Cerebellar cortex (tissue), 1 donor: Measurements from ENCODE around the gene OCIAD1.
"Not testable (repeated sequence)": the region's sequence is repeated elsewhere in the genome, so short reads cannot be mapped to it uniquely, and the experiment has no call there.

ENCODE experiments used
- DNase-seq: peaks from one replicate; pipeline ENCODE4 v3.0.0-alpha.2; 2015; ENCODE audit warnings: low spot score

OCIAD1 gene

GRCh38 chr4:48816971-48817370, 13.9 kb upstream of the OCIAD1 start:
- DNase-seq: no peak

DNA sequence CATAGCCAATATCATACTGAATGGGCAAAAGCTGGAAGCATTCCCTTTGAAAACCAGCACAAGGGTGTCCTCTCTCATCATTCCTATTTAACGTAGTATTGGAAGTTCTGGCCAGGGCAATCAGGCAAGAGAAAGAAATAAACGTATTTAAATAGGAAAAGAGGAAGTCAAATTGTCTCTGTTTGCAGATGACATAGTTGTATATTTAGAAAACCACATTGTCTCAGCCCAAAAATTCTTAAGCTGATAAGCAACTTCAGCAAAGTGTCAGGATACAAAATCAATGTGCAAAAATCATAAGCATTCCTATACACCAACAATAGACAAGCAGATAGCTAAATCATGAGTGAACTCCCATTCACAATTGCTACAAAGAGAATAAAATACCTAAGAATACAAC, 9.5 kb upstream of the OCIAD1 start:
- DNase-seq: not testable (repeated sequence)

DNA sequence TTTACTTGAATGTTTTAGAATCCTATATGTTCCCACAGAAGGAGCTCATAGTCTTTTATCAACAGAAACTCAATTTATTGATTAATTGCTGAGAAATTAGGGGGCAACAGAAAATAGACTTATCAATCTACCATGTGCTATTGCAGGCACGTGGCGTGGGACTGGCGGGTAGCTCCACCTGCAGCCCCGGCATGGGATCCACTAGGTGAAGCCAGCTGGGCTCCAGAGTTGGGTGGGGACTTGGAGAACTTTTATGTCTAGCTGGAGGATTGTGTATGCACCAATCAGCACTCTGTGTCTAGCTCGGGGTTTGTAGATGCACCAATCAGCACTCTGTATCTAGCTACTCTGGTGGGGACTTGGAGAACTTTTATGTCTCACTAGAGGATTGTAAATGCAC, 3.3 kb upstream of the OCIAD1 start:
- no peak for DNase-seq

GRCh38 chr4:48831532-48832030, 693 bp downstream of the OCIAD1 start:
- DNase-seq: no peak

DNA sequence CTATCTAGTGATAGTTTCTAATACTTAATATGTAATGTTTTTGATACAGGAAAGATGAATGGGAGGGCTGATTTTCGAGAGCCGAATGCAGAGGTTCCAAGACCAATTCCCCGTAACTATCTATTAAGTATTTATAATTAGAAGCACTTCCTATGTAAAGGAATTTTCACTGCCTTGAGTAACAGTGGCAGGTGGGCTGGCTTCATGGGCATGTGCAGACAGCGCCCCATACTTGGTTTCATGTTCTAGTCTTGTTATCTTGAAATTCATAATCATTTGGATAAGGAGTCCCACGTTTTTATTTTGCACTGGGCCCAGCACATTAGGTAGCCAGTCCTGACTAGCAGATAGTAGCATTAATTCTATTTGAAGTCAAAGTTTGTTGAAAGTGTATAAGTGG, 1.7 kb downstream of the OCIAD1 start:
- DNase-seq: no peak

DNA sequence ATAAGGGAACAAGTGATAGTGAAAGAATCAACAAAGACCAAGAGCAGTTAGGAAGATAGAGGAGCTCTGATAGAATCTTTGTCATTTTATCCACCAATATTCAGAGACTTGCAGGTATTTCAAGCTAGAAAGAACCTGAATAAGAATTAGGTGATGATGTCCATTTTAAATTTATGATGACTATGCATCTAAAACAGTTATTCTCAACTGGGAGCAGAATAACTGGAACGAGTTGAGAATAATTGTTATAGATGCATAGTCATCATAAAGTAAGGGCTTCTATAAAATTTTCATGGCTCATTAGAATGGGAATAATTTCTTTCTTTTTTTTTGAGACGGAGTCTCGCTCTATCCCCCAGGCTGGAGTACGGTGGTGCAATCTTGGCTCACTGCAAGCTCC, 5.8 kb downstream of the OCIAD1 start:
- DNase-seq: no peak

- DNase-seq: no peak
Observed at GRCh38 chr4:48841045-48841827, 10.3 kb downstream of the OCIAD1 start.

DNA sequence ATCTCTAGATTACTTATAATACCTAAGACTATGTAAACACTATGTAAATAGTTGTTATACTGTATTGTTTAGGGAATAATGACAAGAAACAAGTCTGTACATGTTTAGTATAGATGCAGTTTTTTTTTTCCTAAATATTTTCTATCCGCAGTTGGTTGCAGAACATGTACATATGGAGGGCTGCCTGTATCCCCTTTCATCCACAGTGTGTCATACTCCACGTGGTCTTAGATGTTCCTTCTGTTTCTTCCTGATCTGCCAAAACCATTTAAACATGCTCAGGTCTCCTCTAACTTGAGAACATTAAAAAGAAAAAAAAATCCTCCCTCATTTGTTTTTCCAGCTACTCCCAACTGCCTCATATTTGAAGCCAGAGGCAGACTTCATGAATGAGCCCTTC, 14.0 kb downstream of the OCIAD1 start:
- DNase-seq: no peak

GRCh38 chr4:48848799-48849198, 17.9 kb downstream of the OCIAD1 start:
- DNase-seq: not testable (repeated sequence)

DNA sequence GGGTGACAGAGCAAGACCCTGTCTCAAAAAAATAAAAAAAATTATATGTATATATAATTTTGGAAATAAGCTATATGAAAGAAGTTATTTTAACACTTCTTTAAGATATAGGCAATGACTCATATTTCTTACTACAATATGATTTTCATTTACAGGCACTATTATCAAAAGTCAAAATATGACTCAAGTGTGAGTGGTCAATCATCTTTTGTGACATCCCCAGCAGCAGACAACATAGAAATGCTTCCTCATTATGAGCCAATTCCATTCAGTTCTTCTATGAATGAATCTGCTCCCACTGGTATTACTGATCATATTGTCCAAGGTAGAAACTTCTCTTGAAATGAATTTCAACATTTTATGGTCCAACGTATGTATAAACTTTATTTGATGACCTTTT, 20.8 kb downstream of the OCIAD1 start:
- no peak for DNase-seq

DNA sequence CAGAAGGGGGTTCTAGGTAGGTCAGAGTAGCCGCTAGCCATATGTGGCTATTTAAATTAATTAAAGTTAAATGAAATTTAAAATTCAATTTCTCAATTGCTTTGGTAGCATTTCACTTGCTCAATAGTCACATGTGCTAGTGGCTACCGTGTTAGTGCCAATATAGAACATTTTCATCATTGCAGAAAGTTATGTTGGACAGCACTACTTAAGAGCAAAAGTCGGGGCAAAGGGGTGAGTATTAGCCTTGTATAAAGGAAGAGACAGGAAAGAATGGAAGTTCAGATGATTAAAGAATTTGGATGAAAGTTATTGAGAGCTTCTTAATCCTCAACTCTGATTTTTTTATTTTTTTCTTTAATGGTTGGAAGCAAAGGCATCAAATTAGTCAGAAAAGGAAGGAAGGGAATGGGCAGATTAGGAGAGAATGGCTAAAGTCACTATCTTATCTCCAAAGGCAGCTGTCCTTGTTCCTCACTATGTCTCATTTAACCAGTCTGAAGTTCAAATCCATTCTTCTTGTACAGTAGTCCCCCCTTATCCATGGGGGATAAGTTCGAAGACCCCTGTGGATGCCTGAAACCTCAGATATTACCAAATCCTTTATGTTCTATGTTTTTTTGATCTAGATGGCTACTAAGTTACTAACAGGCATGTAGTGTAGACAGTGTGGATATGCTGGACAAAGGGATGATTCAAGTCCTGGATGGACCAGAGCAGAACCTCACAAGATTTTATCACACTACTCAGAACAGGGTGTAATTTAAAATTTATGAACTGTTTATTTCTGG, 22.9 kb downstream of the OCIAD1 start:
- no peak for DNase-seq

GRCh38 chr4:48854395-48854683, 23.5 kb downstream of the OCIAD1 start:
- DNase-seq: no peak

- DNase-seq: no peak
Observed at GRCh38 chr4:48854982-48855381, 24.1 kb downstream of the OCIAD1 start.

DNA sequence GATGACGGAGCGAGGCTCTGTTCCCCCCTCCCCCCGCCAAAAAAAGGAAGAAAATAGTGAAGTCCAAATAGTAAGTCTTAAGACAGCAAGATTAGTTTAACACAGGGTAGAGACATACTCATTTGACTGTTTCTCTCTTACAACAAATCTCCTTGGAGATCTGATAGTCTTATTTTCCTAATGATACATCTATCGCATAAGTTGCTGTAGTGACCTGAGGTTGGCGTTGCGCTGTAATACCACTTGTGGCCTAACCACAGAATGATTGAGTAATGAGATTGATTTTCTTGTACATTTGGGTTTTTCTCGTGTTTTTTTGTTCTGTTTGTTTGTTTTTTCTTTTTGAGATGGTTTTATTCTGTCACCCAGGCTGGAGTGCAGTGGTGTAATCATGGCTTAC, 27.2 kb downstream of the OCIAD1 start:
- DNase-seq: no peak

- DNase-seq: no peak
Observed at GRCh38 chr4:48862038-48862437, 31.1 kb downstream of the OCIAD1 start.

DNA sequence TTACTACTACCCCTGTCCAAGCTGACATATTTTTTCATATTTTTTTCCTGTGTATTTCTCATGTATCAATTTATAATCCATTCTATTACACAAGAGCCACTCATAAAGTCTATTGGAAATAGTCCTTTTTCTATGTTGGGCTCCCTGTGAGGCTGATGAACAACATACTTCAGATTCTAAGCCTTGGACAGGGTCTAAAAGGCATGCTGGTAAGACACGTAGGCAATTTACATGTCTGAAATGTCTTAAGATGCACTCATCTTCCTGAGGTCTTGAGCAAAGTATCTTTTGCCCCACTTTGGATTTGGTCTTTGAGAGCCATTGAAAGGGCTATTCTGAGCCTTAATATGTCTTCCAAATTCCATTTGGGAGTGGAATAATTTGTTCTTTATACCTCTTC, 31.8 kb downstream of the OCIAD1 start:
- DNase-seq: no peak

DNA sequence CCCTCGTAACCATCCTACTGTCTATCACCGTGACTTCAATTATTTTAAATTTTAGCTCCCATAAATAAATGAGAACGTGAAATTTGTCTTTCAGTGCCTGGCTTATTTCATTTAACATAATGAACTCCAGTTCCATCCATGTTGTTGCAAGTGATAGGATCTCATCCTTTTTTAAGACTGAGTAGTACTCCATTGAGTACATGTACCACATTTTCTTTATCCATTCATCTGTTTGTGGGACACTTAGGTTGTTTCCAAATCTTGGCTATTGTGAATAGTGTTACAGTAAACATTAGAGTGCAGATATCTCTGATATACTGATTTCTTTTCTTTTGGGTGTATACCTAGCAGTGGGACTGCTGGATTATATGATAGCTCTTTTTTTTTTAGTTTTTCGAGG, 32.8 kb downstream of the OCIAD1 start:
- no peak for DNase-seq

DNA sequence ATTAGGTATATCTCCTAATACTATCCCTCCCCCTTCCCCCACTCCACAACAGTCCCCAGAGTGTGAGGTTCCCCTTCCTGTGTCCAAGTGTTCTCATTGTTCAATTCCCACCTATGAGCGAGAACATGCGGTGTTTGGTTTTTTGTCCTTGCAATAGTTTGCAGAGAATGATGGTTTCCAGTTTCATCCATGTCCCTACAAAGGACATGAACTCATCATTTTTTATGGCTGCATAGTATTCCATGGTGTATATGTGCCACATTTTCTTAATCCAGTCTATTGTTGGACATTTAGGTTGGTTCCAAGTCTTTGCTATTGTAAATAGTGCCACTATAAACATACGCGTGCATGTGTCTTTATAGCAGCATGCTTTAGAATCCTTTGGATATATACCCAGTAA, 33.8 kb downstream of the OCIAD1 start:
- DNase-seq: not testable (repeated sequence)

DNA sequence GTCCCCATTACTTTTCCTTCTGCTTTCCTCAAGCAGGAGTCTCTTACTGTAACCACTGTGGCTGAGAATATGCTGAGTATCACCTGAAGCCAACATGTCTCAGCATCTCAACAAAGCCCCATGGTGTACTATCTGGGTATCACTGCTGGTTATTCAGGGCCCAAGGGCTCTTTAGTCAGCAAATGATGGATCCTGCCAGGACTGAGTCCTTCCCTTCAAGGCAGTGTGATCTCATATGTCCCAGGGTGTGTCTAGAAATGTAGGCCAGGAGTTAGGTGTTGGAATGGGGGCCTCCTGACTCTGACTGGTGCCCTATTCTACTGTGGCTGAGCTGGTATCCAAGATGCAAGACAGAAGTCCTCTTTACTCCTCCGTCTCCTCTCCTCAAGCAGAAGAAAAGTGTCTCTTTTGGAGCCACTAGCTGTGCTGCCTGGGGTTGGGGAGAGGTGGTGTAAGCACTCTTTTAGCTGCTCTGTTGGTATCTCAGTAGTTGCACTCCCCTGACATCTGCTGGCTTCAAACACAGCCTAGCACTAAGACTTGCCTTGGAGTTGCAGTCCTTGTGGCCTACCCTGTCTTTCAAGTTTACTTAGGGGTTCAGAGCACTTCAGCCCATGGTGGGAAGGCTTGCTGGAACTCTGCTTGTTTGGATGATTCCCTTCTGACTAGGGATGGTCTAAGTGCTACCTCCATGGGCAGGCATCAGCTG, 47.1 kb downstream of the OCIAD1 start:
- no peak for DNase-seq

DNA sequence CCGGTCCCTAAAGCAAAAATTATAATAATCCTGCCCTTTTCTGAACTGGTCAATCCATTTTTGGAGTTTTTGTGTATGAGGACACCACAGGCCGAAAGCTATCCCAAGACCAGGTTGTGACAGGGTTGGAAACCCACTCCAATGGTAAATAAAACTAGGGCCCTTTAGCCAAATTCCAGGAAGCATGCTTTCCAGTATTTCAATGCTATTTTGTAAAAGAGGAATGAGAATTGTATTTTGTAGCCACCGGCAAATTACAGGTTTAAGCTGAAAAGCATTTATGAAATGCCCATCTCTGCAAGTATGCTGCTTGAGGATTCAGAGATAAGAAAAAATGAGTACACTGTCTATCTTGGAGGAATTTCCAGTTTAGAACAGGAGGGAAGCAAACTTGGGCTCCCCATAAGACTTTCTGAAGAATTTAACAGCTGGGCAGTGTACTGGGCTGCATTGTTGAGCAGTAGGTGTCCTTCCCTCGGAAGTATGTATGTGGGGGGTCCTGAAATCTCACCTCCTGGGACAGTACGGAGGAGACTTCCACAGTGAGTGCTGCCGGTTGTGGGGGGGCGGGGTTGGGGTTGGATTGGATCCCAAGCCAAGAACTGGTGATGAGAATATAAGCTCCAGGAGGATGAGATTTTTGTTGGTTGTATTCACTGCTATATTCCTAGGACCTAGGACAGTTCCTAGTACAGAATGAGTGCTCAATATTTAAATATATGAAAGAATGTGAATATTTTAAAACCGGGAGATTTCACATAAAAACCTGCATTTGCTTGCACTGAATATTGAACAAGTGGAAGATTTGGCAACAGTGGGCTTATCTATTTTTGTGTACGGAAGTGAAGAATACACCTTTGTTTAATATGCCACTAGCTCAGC, 48.9 kb downstream of the OCIAD1 start:
- DNase-seq: no peak

- DNase-seq: not testable (repeated sequence)
Observed at GRCh38 chr4:48881646-48882045, 50.8 kb downstream of the OCIAD1 start.

DNA sequence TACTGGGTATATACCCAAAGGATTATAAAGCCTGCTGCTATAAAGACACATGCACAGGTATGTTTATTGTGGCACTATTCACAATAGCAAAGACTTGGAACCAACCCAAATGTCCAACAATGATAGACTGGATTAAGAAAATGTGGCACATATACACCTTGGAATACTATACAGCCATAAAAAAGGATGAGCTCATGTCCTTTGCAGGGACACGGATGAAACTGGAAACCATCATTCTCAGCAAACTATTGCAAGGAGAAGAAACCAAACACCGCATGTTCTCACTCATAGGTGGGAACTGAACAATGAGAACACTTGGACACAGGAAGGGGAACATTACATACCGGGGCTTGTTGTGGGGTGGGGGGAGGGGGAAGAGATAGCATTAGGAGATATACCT, 58.9 kb downstream of the OCIAD1 start:
- DNase-seq: not testable (repeated sequence)
